GM23338 (cell line): Measurements from ENCODE around the gene DENND4B. TPM values are rescaled to one million over a fixed set of nuclear protein-coding genes. Genes with fewer than 3 reads are reported as not detected.
"Not testable (repeated sequence)": the region's sequence is repeated elsewhere in the genome, so short reads cannot be mapped to it uniquely, and the experiment has no call there.

ENCODE experiments used
- ATAC-seq: fragments of 200-7000 bp; cut with Tn5 transposase; 3 replicates; pipeline ENCODE4 v1.9.1; 2020
- DNase-seq: peaks from one replicate; pipeline ENCODE4 v3.0.0-alpha.2; 2015; ENCODE audit warnings: low spot score
- H2AFZ ChIP-seq: fragments of 200-600 bp; sonication (generic); 2 replicates; pipeline ENCODE4 v1.8.0; 2016; ENCODE audit warnings: antibody characterized with exemption, mild to moderate bottlenecking, moderate library complexity
- H3F3A ChIP-seq: fragments of 200-600 bp; sonication (generic); replicated peaks from 2 replicates; pipeline ENCODE4 v1.8.0; 2017; ENCODE audit warnings: antibody characterized with exemption, mixed run types, low read depth
- H3K27ac ChIP-seq: fragments of 200-600 bp; sonication (generic); 2 replicates; pipeline ENCODE4 v1.6.1; 2016; ENCODE audit warnings: low read depth
- H3K27me3 ChIP-seq: fragments of 200-600 bp; sonication (generic); 2 replicates; pipeline ENCODE4 v1.8.0; 2016; ENCODE audit warnings: mild to moderate bottlenecking, mixed run types, moderate library complexity; ENCODE audit not compliant: insufficient read depth
- H3K36me3 ChIP-seq: fragments of 200-600 bp; sonication (generic); 2 replicates; pipeline ENCODE4 v1.8.0; 2016; ENCODE audit warnings: mild to moderate bottlenecking; ENCODE audit not compliant: insufficient read depth
- H3K4me1 ChIP-seq: fragments of 200-600 bp; sonication (generic); 2 replicates; pipeline ENCODE4 v1.8.0; 2016; ENCODE audit warnings: mild to moderate bottlenecking, moderate library complexity; ENCODE audit not compliant: insufficient read depth
- H3K4me2 ChIP-seq: fragments of 200-600 bp; sonication (generic); 2 replicates; pipeline ENCODE4 v1.7.1; 2017; ENCODE audit warnings: mixed run types
- H3K4me3 ChIP-seq: fragments of 200-600 bp; sonication (generic); 2 replicates; pipeline ENCODE4 v1.6.1; 2016; ENCODE audit warnings: mixed run types
- H3K79me2 ChIP-seq: fragments of 200-600 bp; sonication (generic); replicated peaks from 2 replicates; pipeline ENCODE4 v1.8.0; 2017; ENCODE audit warnings: mild to moderate bottlenecking; ENCODE audit not compliant: insufficient read depth
- H3K9me2 ChIP-seq: fragments of 200-600 bp; sonication (generic); 2 replicates; pipeline ENCODE4 v1.8.0; 2017; ENCODE audit not compliant: insufficient read depth
- H4K20me1 ChIP-seq: fragments of 200-600 bp; sonication (generic); replicated peaks from 2 replicates; pipeline ENCODE4 v1.8.0; 2017; ENCODE audit warnings: mild to moderate bottlenecking; ENCODE audit not compliant: insufficient read depth
- H3K27ac Mint-ChIP-seq: 2 replicates; pipeline ENCODE4 v1.8.0; 2020; ENCODE audit warnings: inconsistent platforms, mild to moderate bottlenecking, moderate library complexity, mixed read lengths
- H3K27me3 Mint-ChIP-seq: 3 replicates; pipeline ENCODE4 v1.8.0; 2022; ENCODE audit warnings: low read depth, mild to moderate bottlenecking, moderate library complexity, mixed read lengths, inconsistent platforms; ENCODE audit not compliant: insufficient read depth, poor library complexity
- H3K36me3 Mint-ChIP-seq: 3 replicates; pipeline ENCODE4 v1.8.0; 2021; ENCODE audit warnings: low read depth, mild to moderate bottlenecking, inconsistent platforms, moderate library complexity, mixed read lengths
- H3K4me1 Mint-ChIP-seq: 3 replicates; pipeline ENCODE4 v1.8.0; 2020; ENCODE audit warnings: mild to moderate bottlenecking, inconsistent platforms, mixed read lengths
- H3K4me3 Mint-ChIP-seq: 3 replicates; pipeline ENCODE4 v1.8.0; 2021; ENCODE audit warnings: moderate library complexity, mild to moderate bottlenecking, inconsistent platforms, mixed read lengths
- H3K9me3 Mint-ChIP-seq: 3 replicates; pipeline ENCODE4 v1.8.0; 2020; ENCODE audit warnings: moderate library complexity, mild to moderate bottlenecking, inconsistent platforms, mixed read lengths
- NANOG ChIP-seq: IDR thresholded peaks from 2 replicates; pipeline ENCODE4 v1.6.1; 2016; ENCODE audit warnings: antibody characterized with exemption, borderline replicate concordance
- polyA plus RNA-seq: library from polyadenylated mRNA; unstranded; fragments of >200 nt; fragmentation: Nextera tagmentation; extraction: Ambion mirVana; gene quantifications from 2 replicates; pipeline ENCODE4 v1.2.1, GENCODE V29; 2016
- total RNA-seq: library from RNA; depleted of rRNA; stranded (reverse); fragments of >200 nt; shearing (Covaris generic); gene quantifications from 2 replicates; pipeline ENCODE4 v1.2.3, GENCODE V29; 2014
- TF ChIP-seq, protein P1 (sequence below), 2 experiments: fragments of 200-600 bp in 1 of 2; sonication (generic) in 1 of 2; conservative IDR thresholded peaks; 2 replicates each; pipeline versions ENCODE4 v1.5.1 to v1.6.1; 2016 to 2017; ENCODE audit warnings: antibody characterized with exemption in 2 of 2, low read depth in 2 of 2, mild to moderate bottlenecking in 2 of 2, moderate library complexity in 1 of 2
- TF ChIP-seq, protein P2 (sequence below): fragments of 250-450 bp; sonication (Bioruptor Pico); IDR thresholded peaks from 2 replicates; pipeline ENCODE4 v1.5.0; 2020; ENCODE audit warnings: mild to moderate bottlenecking, moderate library complexity

The DENND4B gene
- total and polyA plus RNA-seq, 2 experiments from 2014 or later = 29.4 to 57.0 TPM

DNA sequence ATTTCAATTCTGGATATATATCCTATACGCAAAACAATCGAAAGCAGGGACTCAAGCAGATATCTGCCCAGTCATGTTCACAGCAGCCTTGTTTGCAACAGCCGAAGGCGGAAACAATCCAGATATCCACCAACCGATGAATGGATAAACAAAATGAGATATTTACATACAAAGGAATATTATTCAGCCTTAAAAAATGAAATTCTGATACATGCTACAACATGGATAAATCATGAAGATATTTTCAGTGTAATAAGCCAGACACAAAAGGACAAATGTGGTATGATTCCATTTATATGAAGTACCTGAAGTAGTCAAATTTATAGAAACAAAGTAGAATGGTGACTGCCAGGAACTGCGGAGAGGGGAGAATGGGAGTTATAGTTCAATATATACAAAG lies 39.4 kb downstream of the DENND4B start (continued):
- TF ChIP-seq, protein P1, sequence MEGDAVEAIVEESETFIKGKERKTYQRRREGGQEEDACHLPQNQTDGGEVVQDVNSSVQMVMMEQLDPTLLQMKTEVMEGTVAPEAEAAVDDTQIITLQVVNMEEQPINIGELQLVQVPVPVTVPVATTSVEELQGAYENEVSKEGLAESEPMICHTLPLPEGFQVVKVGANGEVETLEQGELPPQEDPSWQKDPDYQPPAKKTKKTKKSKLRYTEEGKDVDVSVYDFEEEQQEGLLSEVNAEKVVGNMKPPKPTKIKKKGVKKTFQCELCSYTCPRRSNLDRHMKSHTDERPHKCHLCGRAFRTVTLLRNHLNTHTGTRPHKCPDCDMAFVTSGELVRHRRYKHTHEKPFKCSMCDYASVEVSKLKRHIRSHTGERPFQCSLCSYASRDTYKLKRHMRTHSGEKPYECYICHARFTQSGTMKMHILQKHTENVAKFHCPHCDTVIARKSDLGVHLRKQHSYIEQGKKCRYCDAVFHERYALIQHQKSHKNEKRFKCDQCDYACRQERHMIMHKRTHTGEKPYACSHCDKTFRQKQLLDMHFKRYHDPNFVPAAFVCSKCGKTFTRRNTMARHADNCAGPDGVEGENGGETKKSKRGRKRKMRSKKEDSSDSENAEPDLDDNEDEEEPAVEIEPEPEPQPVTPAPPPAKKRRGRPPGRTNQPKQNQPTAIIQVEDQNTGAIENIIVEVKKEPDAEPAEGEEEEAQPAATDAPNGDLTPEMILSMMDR (conservative IDR thresholded peaks at IDR 0.05; ENCODE audit: low read depth in 2 of 2) = no peak

DNA sequence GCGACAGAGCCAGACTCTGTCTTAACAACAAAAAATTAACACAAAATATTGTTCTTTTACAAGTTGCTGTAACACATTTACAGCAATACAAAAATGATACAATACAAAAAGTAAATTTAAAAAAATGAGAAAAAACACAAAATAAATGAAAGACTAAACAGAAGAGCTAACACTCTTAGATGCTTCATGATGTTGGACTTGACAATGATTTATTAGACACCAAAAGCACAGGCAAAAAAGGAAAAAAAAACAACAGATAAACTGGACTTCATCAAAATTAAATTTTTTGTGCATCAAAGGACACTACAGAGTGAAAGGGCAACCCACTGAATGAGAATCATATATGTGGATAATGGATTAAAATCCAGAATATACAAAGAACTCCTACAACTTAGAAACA lies 40.1 kb downstream of the DENND4B start:
- TF ChIP-seq, protein P1 (conservative IDR thresholded peaks at IDR 0.05; ENCODE audit: low read depth in 2 of 2) = no peak
- no peak for TF ChIP-seq NANOG
- H3K9me2 ChIP-seq = no peaks in the 10 kb centered on the region
- DNase-seq (no peak), ATAC-seq (no peak)
- H3K9me3 Mint-ChIP-seq = no peaks in the 10 kb centered on the region
- H2AFZ ChIP-seq = no peak overlapping the region
- no peak overlapping the region for H3K4me3 ChIP-seq
- H3K79me2 ChIP-seq = peaks cover 99% of the 10 kb centered on the region
- no peaks in the 10 kb centered on the region for H3K4me1 Mint-ChIP-seq
- H3K27me3 Mint-ChIP-seq = peaks cover 4% of the 10 kb centered on the region
- peaks cover 27% of the 10 kb centered on the region for H3K36me3 Mint-ChIP-seq
- no peaks in the 10 kb centered on the region for H3K4me1 ChIP-seq
- peaks cover 55% of the 10 kb centered on the region for H4K20me1 ChIP-seq
- H3K27ac Mint-ChIP-seq = no peak overlapping the region
- H3K27me3 ChIP-seq = no peaks in the 10 kb centered on the region
- H3K36me3 ChIP-seq = no peaks in the 10 kb centered on the region
- no peak overlapping the region for H3K4me2 ChIP-seq
- no peak overlapping the region for H3K4me3 Mint-ChIP-seq
- H3K27ac ChIP-seq = 0 out of 2 replicates have a peak overlapping the region, but pooled peaks have one; percentile 2
- H3F3A ChIP-seq = no peaks in the 10 kb centered on the region

DNA sequence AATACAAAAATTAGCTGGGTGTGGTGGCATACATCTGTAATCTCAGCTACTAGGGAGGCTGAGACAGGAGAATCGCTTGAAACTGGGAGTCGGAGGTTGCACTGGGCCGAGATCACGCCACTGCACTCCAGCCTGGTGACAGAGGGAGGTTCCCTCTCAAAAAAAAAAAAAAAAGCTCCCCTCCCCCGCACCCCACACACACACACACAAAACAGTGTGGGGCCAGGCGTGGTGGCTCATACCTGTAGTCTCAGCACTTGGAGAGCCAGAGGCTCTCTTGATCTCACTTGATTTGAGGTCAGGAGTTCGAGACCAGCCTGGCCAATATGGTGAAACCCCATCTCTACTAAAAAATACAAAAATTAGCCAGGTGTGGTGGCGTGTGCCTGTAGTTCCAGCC lies 40.6 kb downstream of the DENND4B start:
- not testable (repeated sequence) for H3K4me1 Mint-ChIP-seq, DNase-seq, H3K9me2 ChIP-seq, ATAC-seq, H3K4me3 Mint-ChIP-seq, H3K27me3 ChIP-seq, H3K4me2 ChIP-seq, H3K4me3 ChIP-seq, H3K27me3 Mint-ChIP-seq, H3K9me3 Mint-ChIP-seq, H2AFZ ChIP-seq, H3K4me1 ChIP-seq, H3F3A ChIP-seq, H3K36me3 ChIP-seq, H3K27ac Mint-ChIP-seq
- Histone ChIP-seq H3K79me2 (peaks cover 99% of the 10 kb centered on the region), H4K20me1 (peaks cover 55% of the 10 kb centered on the region), H3K27ac (0 out of 2 replicates have a peak overlapping the region, but pooled peaks have one; percentile 2)
- peaks cover 27% of the 10 kb centered on the region for H3K36me3 Mint-ChIP-seq

DNA sequence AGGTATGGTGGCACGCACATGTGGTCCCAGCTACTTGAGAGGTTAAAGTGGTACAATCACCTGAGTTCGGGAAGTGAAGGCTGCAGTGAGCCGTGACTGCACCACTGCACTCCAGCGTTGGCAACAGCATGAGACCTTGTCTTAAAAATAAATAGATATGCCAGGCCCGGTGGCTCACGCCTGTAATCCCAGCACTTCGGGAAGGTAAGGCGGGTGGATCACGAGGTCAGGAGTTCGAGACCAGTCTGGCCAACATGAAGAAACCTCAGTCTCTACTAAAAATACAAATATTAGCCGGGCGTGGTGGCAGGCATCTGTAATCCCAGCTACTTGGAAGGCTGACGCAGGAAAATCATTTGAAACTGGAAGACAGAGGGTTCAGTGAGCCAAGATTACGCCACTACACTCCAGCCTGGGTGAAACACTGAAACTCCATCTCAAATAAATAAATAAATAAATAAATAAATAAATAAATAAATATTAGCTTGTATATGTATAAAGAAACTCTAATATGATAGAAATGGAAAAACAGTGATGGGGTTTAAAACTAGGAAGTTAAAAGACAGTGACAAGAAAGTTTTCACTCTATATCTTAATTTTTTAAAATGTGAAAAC lies 42.6 kb downstream of the DENND4B start:
- no peaks in the 10 kb centered on the region for H3K36me3 ChIP-seq
- Mint-ChIP-seq H3K27ac (no peak overlapping the region), H3K4me1 (peaks cover 3% of the 10 kb centered on the region; the same call in 2 of the 3 replicates), H3K36me3 (peaks cover 30% of the 10 kb centered on the region), H3K27me3 (peaks cover 4% of the 10 kb centered on the region), H3K9me3 (no peaks in the 10 kb centered on the region), H3K4me3 (no peak overlapping the region)
- H4K20me1 ChIP-seq = peaks cover 61% of the 10 kb centered on the region
- no peaks in the 10 kb centered on the region for H3K9me2 ChIP-seq
- H3K4me2 ChIP-seq = no peak overlapping the region
- ATAC-seq = no peak
- no peaks in the 10 kb centered on the region for H3K4me1 ChIP-seq
- no peak overlapping the region for H3K4me3 ChIP-seq
- H3F3A ChIP-seq = no peaks in the 10 kb centered on the region
- H3K27me3 ChIP-seq = no peaks in the 10 kb centered on the region
- no peak overlapping the region for H2AFZ ChIP-seq
- H3K79me2 ChIP-seq = peaks cover 99% of the 10 kb centered on the region
- no peak for DNase-seq
- no peak overlapping the region for H3K27ac ChIP-seq
- TF ChIP-seq, protein P2, sequence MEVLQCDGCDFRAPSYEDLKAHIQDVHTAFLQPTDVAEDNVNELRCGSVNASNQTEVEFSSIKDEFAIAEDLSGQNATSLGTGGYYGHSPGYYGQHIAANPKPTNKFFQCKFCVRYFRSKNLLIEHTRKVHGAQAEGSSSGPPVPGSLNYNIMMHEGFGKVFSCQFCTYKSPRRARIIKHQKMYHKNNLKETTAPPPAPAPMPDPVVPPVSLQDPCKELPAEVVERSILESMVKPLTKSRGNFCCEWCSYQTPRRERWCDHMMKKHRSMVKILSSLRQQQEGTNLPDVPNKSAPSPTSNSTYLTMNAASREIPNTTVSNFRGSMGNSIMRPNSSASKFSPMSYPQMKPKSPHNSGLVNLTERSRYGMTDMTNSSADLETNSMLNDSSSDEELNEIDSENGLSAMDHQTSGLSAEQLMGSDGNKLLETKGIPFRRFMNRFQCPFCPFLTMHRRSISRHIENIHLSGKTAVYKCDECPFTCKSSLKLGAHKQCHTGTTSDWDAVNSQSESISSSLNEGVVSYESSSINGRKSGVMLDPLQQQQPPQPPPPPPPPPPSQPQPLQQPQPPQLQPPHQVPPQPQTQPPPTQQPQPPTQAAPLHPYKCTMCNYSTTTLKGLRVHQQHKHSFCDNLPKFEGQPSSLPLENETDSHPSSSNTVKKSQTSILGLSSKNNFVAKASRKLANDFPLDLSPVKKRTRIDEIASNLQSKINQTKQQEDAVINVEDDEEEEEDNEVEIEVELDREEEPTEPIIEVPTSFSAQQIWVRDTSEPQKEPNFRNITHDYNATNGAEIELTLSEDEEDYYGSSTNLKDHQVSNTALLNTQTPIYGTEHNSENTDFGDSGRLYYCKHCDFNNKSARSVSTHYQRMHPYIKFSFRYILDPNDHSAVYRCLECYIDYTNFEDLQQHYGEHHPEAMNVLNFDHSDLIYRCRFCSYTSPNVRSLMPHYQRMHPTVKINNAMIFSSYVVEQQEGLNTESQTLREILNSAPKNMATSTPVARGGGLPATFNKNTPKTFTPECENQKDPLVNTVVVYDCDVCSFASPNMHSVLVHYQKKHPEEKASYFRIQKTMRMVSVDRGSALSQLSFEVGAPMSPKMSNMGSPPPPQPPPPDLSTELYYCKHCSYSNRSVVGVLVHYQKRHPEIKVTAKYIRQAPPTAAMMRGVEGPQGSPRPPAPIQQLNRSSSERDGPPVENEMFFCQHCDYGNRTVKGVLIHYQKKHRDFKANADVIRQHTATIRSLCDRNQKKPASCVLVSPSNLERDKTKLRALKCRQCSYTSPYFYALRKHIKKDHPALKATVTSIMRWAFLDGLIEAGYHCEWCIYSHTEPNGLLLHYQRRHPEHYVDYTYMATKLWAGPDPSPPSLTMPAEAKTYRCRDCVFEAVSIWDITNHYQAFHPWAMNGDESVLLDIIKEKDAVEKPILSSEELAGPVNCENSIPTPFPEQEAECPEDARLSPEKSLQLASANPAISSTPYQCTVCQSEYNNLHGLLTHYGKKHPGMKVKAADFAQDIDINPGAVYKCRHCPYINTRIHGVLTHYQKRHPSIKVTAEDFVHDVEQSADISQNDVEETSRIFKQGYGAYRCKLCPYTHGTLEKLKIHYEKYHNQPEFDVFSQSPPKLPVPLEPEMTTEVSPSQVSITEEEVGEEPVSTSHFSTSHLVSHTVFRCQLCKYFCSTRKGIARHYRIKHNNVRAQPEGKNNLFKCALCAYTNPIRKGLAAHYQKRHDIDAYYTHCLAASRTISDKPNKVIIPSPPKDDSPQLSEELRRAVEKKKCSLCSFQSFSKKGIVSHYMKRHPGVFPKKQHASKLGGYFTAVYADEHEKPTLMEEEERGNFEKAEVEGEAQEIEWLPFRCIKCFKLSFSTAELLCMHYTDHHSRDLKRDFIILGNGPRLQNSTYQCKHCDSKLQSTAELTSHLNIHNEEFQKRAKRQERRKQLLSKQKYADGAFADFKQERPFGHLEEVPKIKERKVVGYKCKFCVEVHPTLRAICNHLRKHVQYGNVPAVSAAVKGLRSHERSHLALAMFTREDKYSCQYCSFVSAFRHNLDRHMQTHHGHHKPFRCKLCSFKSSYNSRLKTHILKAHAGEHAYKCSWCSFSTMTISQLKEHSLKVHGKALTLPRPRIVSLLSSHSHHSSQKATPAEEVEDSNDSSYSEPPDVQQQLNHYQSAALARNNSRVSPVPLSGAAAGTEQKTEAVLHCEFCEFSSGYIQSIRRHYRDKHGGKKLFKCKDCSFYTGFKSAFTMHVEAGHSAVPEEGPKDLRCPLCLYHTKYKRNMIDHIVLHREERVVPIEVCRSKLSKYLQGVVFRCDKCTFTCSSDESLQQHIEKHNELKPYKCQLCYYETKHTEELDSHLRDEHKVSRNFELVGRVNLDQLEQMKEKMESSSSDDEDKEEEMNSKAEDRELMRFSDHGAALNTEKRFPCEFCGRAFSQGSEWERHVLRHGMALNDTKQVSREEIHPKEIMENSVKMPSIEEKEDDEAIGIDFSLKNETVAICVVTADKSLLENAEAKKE (CRISPR knock-in tag) = no peak
